Measurements from ENCODE around the gene EMP2.

GRCh38 chr16:10552281-10552680, 28.1 kb downstream of the EMP2 start:
- no peak for TF ChIP-seq CTCF (IDR thresholded peaks at IDR 0.05; ENCODE audit: low read depth, low read length)
- no peak for TF ChIP-seq EZH2phosphoT487 (IDR thresholded peaks at IDR 0.05; ENCODE audit: low read depth)

All from OCI-LY3 (cell line).